GM19372 (cell line): ENCODE measurements around the gene EEA1.

Experiments used
- ATAC-seq: cut with Tn5 transposase; IDR thresholded peaks from one replicate; pipeline ENCODE4 v1.9.1; 2021; ENCODE audit warnings: mild to moderate bottlenecking, low read depth, moderate library complexity; ENCODE audit not compliant: unreplicated experiment

Gene EEA1

GRCh38 chr12:92726850-92727249 lies 202.2 kb downstream of the EEA1 start:
- ATAC-seq, result no peak

- no peak for ATAC-seq
Observed at GRCh38 chr12:92722897-92723296, 206.2 kb downstream of the EEA1 start.

GRCh38 chr12:92721656-92722055 lies 207.4 kb downstream of the EEA1 start:
- ATAC-seq, result no peak

GRCh38 chr12:92721130-92721529 lies 208.0 kb downstream of the EEA1 start:
- ATAC-seq, result no peak
